Measurements from ENCODE around the gene RAB9A.

- TF ChIP-seq RCOR1 (IDR thresholded peaks at IDR 0.05; ENCODE audit: low read length): no peak
- TF ChIP-seq, protein P1, sequence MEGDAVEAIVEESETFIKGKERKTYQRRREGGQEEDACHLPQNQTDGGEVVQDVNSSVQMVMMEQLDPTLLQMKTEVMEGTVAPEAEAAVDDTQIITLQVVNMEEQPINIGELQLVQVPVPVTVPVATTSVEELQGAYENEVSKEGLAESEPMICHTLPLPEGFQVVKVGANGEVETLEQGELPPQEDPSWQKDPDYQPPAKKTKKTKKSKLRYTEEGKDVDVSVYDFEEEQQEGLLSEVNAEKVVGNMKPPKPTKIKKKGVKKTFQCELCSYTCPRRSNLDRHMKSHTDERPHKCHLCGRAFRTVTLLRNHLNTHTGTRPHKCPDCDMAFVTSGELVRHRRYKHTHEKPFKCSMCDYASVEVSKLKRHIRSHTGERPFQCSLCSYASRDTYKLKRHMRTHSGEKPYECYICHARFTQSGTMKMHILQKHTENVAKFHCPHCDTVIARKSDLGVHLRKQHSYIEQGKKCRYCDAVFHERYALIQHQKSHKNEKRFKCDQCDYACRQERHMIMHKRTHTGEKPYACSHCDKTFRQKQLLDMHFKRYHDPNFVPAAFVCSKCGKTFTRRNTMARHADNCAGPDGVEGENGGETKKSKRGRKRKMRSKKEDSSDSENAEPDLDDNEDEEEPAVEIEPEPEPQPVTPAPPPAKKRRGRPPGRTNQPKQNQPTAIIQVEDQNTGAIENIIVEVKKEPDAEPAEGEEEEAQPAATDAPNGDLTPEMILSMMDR (IDR thresholded peaks at IDR 0.05): no peak
Observed at GRCh38 chrX:13685126-13685763, 3.7 kb upstream of the RAB9A start.

Measured in SK-N-SH (cell line).